Measurements from ENCODE around the gene HP.

HP gene

GRCh38 chr16:72023962-72024361, 30.3 kb upstream of the HP start:
- H3K36me3 ChIP-seq (replicated peaks in 1 of 2; ENCODE audit: control insufficient read depth in 2 of 2, insufficient read depth in 2 of 2, low read length in 2 of 2): peaks cover 25 to 66% of the 10 kb centered on the region in 2 donors

GRCh38 chr16:72024862-72025382, 29.4 kb upstream of the HP start:
- no peak overlapping the region for H3K4ac ChIP-seq (ENCODE audit: low read length)
- WGBS, 2 donors (ENCODE audit: extremely low coverage in 2 of 2, insufficient read length in 2 of 2, insufficient replicate concordance in 1 of 2): no CpG with 5 or more reads among the region's 6 CpGs
- H2BK120ac ChIP-seq (ENCODE audit: low read depth, low read length): no peak overlapping the region
- no peak overlapping the region for H2AFZ ChIP-seq (ENCODE audit: low read length)
- DNase-seq (ENCODE audit: low spot score): no peak
- H3K4me2 ChIP-seq (ENCODE audit: insufficient read depth, low read length, poor library complexity, severe bottlenecking): no peak overlapping the region
- no peak overlapping the region for H3K14ac ChIP-seq (ENCODE audit: low read length)
- no peak overlapping the region for H4K8ac ChIP-seq (ENCODE audit: low read depth, low read length)
- no peak overlapping the region for H2BK5ac ChIP-seq (ENCODE audit: low read length)
- no peaks in the 10 kb centered on the region for H3K27me3 ChIP-seq (ENCODE audit: control insufficient read depth in 3 of 3, insufficient read depth in 3 of 3, low read depth in 1 of 3, low read length in 3 of 3)
- H3K27ac ChIP-seq (replicated peaks; ENCODE audit: low read length): no peak overlapping the region
- peaks cover 0 to 2% of the 10 kb centered on the region in 2 donors for H3K4me1 ChIP-seq (ENCODE audit: control insufficient read depth in 2 of 2, insufficient read depth in 1 of 2, low read depth in 1 of 2, low read length in 2 of 2)
- no peak overlapping the region for H4K91ac ChIP-seq (ENCODE audit: low read depth, low read length, poor library complexity)
- peaks cover 23 to 59% of the 10 kb centered on the region in 2 donors for H3K36me3 ChIP-seq (replicated peaks in 1 of 2; ENCODE audit: control insufficient read depth in 2 of 2, insufficient read depth in 2 of 2, low read length in 2 of 2)
- no peak overlapping the region for H2BK15ac ChIP-seq (ENCODE audit: low read length)
- H3K18ac ChIP-seq (ENCODE audit: low read length): no peak overlapping the region
- H3K4me3 ChIP-seq (ENCODE audit: low read length in 2 of 2): no peak overlapping the region
- no peaks in the 10 kb centered on the region for H3K9me3 ChIP-seq (replicated peaks in 1 of 2; ENCODE audit: control insufficient read depth in 2 of 2, insufficient read depth in 1 of 2, low read depth in 1 of 2, low read length in 2 of 2)
- H3K23ac ChIP-seq (ENCODE audit: low read depth, low read length, poor library complexity): no peak overlapping the region
- no peak overlapping the region for H2BK12ac ChIP-seq (ENCODE audit: low read length)
- peaks cover 3% of the 10 kb centered on the region for H3K79me1 ChIP-seq (ENCODE audit: low read depth, low read length)
- no peak overlapping the region for H2AK5ac ChIP-seq (ENCODE audit: low read depth, low read length)
- no peak overlapping the region for H3K9ac ChIP-seq (ENCODE audit: low read depth, low read length, poor library complexity)

More at GRCh38 chr16:72023962-72024361, 30.3 kb upstream of the HP start:
- H3K18ac ChIP-seq (ENCODE audit: low read length): no peak overlapping the region
- no peak for DNase-seq (ENCODE audit: low spot score)
- no peak overlapping the region for H3K14ac ChIP-seq (ENCODE audit: low read length)
- H2BK15ac ChIP-seq (ENCODE audit: low read length): no peak overlapping the region
- WGBS, 2 donors (ENCODE audit: extremely low coverage in 2 of 2, insufficient read length in 2 of 2, insufficient replicate concordance in 1 of 2): no CpG with 5 or more reads among the region's 10 CpGs
- no peaks in the 10 kb centered on the region for H3K27me3 ChIP-seq (ENCODE audit: control insufficient read depth in 3 of 3, insufficient read depth in 3 of 3, low read depth in 1 of 3, low read length in 3 of 3)
- H3K23ac ChIP-seq (ENCODE audit: low read depth, low read length, poor library complexity): no peak overlapping the region
- H3K9me3 ChIP-seq (replicated peaks in 1 of 2; ENCODE audit: control insufficient read depth in 2 of 2, insufficient read depth in 1 of 2, low read depth in 1 of 2, low read length in 2 of 2): no peaks in the 10 kb centered on the region
- H3K79me1 ChIP-seq (ENCODE audit: low read depth, low read length): peaks cover 3% of the 10 kb centered on the region
- no peak overlapping the region for H2AFZ ChIP-seq (ENCODE audit: low read length)
- H2BK5ac ChIP-seq (ENCODE audit: low read length): no peak overlapping the region
- H3K4me1 ChIP-seq (ENCODE audit: control insufficient read depth in 2 of 2, insufficient read depth in 1 of 2, low read depth in 1 of 2, low read length in 2 of 2): peaks cover 0 to 2% of the 10 kb centered on the region in 2 donors
- no peak overlapping the region for H4K8ac ChIP-seq (ENCODE audit: low read depth, low read length)
- H3K9ac ChIP-seq (ENCODE audit: low read depth, low read length, poor library complexity): no peak overlapping the region
- H2BK120ac ChIP-seq (ENCODE audit: low read depth, low read length): no peak overlapping the region
- no peak overlapping the region for H2AK5ac ChIP-seq (ENCODE audit: low read depth, low read length)
- no peak overlapping the region for H4K91ac ChIP-seq (ENCODE audit: low read depth, low read length, poor library complexity)
- H3K27ac ChIP-seq (replicated peaks; ENCODE audit: low read length): no peak overlapping the region
- H3K4me2 ChIP-seq (ENCODE audit: insufficient read depth, low read length, poor library complexity, severe bottlenecking): no peak overlapping the region
- no peak overlapping the region for H3K4ac ChIP-seq (ENCODE audit: low read length)
- no peak overlapping the region for H3K4me3 ChIP-seq (ENCODE audit: low read length in 2 of 2)
- no peak overlapping the region for H2BK12ac ChIP-seq (ENCODE audit: low read length)

GRCh38 chr16:72025404-72026114, 28.7 kb upstream of the HP start:
- H3K36me3 ChIP-seq (replicated peaks in 1 of 2; ENCODE audit: control insufficient read depth in 2 of 2, insufficient read depth in 2 of 2, low read length in 2 of 2): peaks cover 23 to 55% of the 10 kb centered on the region in 2 donors
- H2AFZ ChIP-seq (ENCODE audit: low read length): no peak overlapping the region
- no peak overlapping the region for H3K4ac ChIP-seq (ENCODE audit: low read length)
- no peak overlapping the region for H3K27ac ChIP-seq (replicated peaks; ENCODE audit: low read length)
- no peaks in the 10 kb centered on the region for H3K27me3 ChIP-seq (ENCODE audit: control insufficient read depth in 3 of 3, insufficient read depth in 3 of 3, low read depth in 1 of 3, low read length in 3 of 3)
- peak overlapping the region; percentile 55 for H3K23ac ChIP-seq (ENCODE audit: low read depth, low read length, poor library complexity)
- no peak overlapping the region for H2BK120ac ChIP-seq (ENCODE audit: low read depth, low read length)
- H3K4me1 ChIP-seq (ENCODE audit: control insufficient read depth in 2 of 2, insufficient read depth in 1 of 2, low read depth in 1 of 2, low read length in 2 of 2): peaks cover 0 to 2% of the 10 kb centered on the region in 2 donors
- no peak overlapping the region for H4K91ac ChIP-seq (ENCODE audit: low read depth, low read length, poor library complexity)
- H2BK12ac ChIP-seq (ENCODE audit: low read length): no peak overlapping the region
- H2AK5ac ChIP-seq (ENCODE audit: low read depth, low read length): no peak overlapping the region
- H3K9me3 ChIP-seq (replicated peaks in 1 of 2; ENCODE audit: control insufficient read depth in 2 of 2, insufficient read depth in 1 of 2, low read depth in 1 of 2, low read length in 2 of 2): no peaks in the 10 kb centered on the region
- no peak overlapping the region for H3K14ac ChIP-seq (ENCODE audit: low read length)
- H3K4me2 ChIP-seq (ENCODE audit: insufficient read depth, low read length, poor library complexity, severe bottlenecking): no peak overlapping the region
- no peak overlapping the region for H3K4me3 ChIP-seq (ENCODE audit: low read length in 2 of 2)
- H2BK5ac ChIP-seq (ENCODE audit: low read length): no peak overlapping the region
- WGBS, 2 donors (ENCODE audit: extremely low coverage in 2 of 2, insufficient read length in 2 of 2, insufficient replicate concordance in 1 of 2): no CpG with 5 or more reads among the region's 19 CpGs
- H3K18ac ChIP-seq (ENCODE audit: low read length): no peak overlapping the region
- no peak for DNase-seq (ENCODE audit: low spot score)
- no peak overlapping the region for H3K9ac ChIP-seq (ENCODE audit: low read depth, low read length, poor library complexity)
- H2BK15ac ChIP-seq (ENCODE audit: low read length): no peak overlapping the region
- H3K79me1 ChIP-seq (ENCODE audit: low read depth, low read length): peaks cover 3% of the 10 kb centered on the region
- peak overlapping the region; percentile 82 for H4K8ac ChIP-seq (ENCODE audit: low read depth, low read length)

- no peak overlapping the region for H4K8ac ChIP-seq (ENCODE audit: low read depth, low read length)
- no peak overlapping the region for H2BK120ac ChIP-seq (ENCODE audit: low read depth, low read length)
- H2BK15ac ChIP-seq (ENCODE audit: low read length): no peak overlapping the region
These were observed 26.5 kb upstream of the HP start for GRCh38 chr16:72027669-72028378.

More at GRCh38 chr16:72027669-72028378, 26.5 kb upstream of the HP start:
- H3K18ac ChIP-seq (ENCODE audit: low read length): no peak overlapping the region
- no peak overlapping the region for H3K23ac ChIP-seq (ENCODE audit: low read depth, low read length, poor library complexity)
- H3K79me1 ChIP-seq (ENCODE audit: low read depth, low read length): peaks cover 1% of the 10 kb centered on the region
- no peak overlapping the region for H3K4ac ChIP-seq (ENCODE audit: low read length)
- H3K27ac ChIP-seq (replicated peaks; ENCODE audit: low read length): no peak overlapping the region
- H3K9ac ChIP-seq (ENCODE audit: low read depth, low read length, poor library complexity): no peak overlapping the region
- no peaks in the 10 kb centered on the region for H3K4me1 ChIP-seq (ENCODE audit: control insufficient read depth in 2 of 2, insufficient read depth in 1 of 2, low read depth in 1 of 2, low read length in 2 of 2)
- no peak overlapping the region for H2AFZ ChIP-seq (ENCODE audit: low read length)
- H3K27me3 ChIP-seq (ENCODE audit: control insufficient read depth in 3 of 3, insufficient read depth in 3 of 3, low read depth in 1 of 3, low read length in 3 of 3): no peaks in the 10 kb centered on the region
- H3K9me3 ChIP-seq (replicated peaks in 1 of 2; ENCODE audit: control insufficient read depth in 2 of 2, insufficient read depth in 1 of 2, low read depth in 1 of 2, low read length in 2 of 2): no peaks in the 10 kb centered on the region
- DNase-seq (ENCODE audit: low spot score): no peak
- no peak overlapping the region for H3K14ac ChIP-seq (ENCODE audit: low read length)
- no peak overlapping the region for H4K91ac ChIP-seq (ENCODE audit: low read depth, low read length, poor library complexity)
- H2BK12ac ChIP-seq (ENCODE audit: low read length): no peak overlapping the region
- no peak overlapping the region for H2BK5ac ChIP-seq (ENCODE audit: low read length)
- no peak overlapping the region for H3K4me2 ChIP-seq (ENCODE audit: insufficient read depth, low read length, poor library complexity, severe bottlenecking)
- no peak overlapping the region for H3K4me3 ChIP-seq (ENCODE audit: low read length in 2 of 2)
- WGBS, 2 donors (ENCODE audit: extremely low coverage in 2 of 2, insufficient read length in 2 of 2, insufficient replicate concordance in 1 of 2): no CpG with 5 or more reads among the region's 6 CpGs
- H2AK5ac ChIP-seq (ENCODE audit: low read depth, low read length): no peak overlapping the region
- peaks cover 20 to 33% of the 10 kb centered on the region in 2 donors for H3K36me3 ChIP-seq (replicated peaks in 1 of 2; ENCODE audit: control insufficient read depth in 2 of 2, insufficient read depth in 2 of 2, low read length in 2 of 2)

Data from neuronal stem cell (in vitro differentiated cells).